SK-N-MC (cell line): Measurements from ENCODE around the gene DEPDC1B.

Source experiments
- EZH2 ChIP-seq: fragments of 200-600 bp; sonication (generic); IDR thresholded peaks from one replicate; pipeline ENCODE4 v1.6.1; 2017; ENCODE audit warnings: antibody characterized with exemption
- POLR2AphosphoS5 ChIP-seq: IDR thresholded peaks from 2 replicates; pipeline ENCODE4 v1.6.1; 2012; ENCODE audit warnings: mild to moderate bottlenecking, low read depth, low read length, borderline replicate concordance

GRCh38 chr5:60698336-60698735, 1.6 kb downstream of the DEPDC1B start:
- TF ChIP-seq POLR2AphosphoS5 (no peak), EZH2 (no peak)
